Measurements from ENCODE around the gene ZNF653. TPM values are rescaled to one million over a fixed set of nuclear protein-coding genes. Genes with fewer than 3 reads are reported as not detected.

ZNF653 gene
- total RNA-seq, 2 donors from 2014 or later = 12.3 to 12.6 TPM

GRCh38 chr19:11437955-11438354 lies 67.7 kb downstream of the ZNF653 start:
- H3K27ac ChIP-seq (ENCODE audit: low read depth, low read length) = no peak overlapping the region
- H3K4me3 ChIP-seq (ENCODE audit: low read length) = no peak overlapping the region
- Mint-ChIP-seq H3K27me3 (ENCODE audit: insufficient read depth) (no peaks in the 10 kb centered on the region), H3K9me3 (no peaks in the 10 kb centered on the region), H3K4me3 (peak overlapping the region; percentile 99), H3K27ac (no peak overlapping the region), H3K4me1 (peaks cover 11% of the 10 kb centered on the region), H3K36me3 (ENCODE audit: low read depth) (peaks cover 64% of the 10 kb centered on the region)
- DNase-seq = no peak
- 82 to 99% methylated on average over 2 to 9 of the region's 9 CpGs for WGBS, 2 experiments (ENCODE audit: insufficient coverage in 1 of 2, insufficient read length in 1 of 2)
- H3K9me3 ChIP-seq (ENCODE audit: control insufficient read depth, low read length) = no peaks in the 10 kb centered on the region
- TF ChIP-seq, protein P1, sequence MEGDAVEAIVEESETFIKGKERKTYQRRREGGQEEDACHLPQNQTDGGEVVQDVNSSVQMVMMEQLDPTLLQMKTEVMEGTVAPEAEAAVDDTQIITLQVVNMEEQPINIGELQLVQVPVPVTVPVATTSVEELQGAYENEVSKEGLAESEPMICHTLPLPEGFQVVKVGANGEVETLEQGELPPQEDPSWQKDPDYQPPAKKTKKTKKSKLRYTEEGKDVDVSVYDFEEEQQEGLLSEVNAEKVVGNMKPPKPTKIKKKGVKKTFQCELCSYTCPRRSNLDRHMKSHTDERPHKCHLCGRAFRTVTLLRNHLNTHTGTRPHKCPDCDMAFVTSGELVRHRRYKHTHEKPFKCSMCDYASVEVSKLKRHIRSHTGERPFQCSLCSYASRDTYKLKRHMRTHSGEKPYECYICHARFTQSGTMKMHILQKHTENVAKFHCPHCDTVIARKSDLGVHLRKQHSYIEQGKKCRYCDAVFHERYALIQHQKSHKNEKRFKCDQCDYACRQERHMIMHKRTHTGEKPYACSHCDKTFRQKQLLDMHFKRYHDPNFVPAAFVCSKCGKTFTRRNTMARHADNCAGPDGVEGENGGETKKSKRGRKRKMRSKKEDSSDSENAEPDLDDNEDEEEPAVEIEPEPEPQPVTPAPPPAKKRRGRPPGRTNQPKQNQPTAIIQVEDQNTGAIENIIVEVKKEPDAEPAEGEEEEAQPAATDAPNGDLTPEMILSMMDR (conservative IDR thresholded peaks at IDR 0.05) = no peak
- H3K27me3 ChIP-seq (ENCODE audit: control insufficient read depth, insufficient read depth, low read length, poor library complexity, severe bottlenecking) = no peaks in the 10 kb centered on the region
- no peaks in the 10 kb centered on the region for H3K4me1 ChIP-seq (ENCODE audit: control insufficient read depth, insufficient read depth, low read length)
- no peak overlapping the region for H3K9ac ChIP-seq (ENCODE audit: extremely low read depth, low read length, poor library complexity, severe bottlenecking)
- peaks cover 54% of the 10 kb centered on the region for H3K36me3 ChIP-seq (ENCODE audit: control insufficient read depth, insufficient read depth, low read length)

GRCh38 chr19:11435833-11436313 lies 69.8 kb downstream of the ZNF653 start:
- Mint-ChIP-seq H3K4me3 (peak overlapping the region; percentile 99), H3K27ac (peak overlapping the region; percentile 99), H3K9me3 (no peaks in the 10 kb centered on the region), H3K36me3 (ENCODE audit: low read depth) (peaks cover 45% of the 10 kb centered on the region), H3K27me3 (ENCODE audit: insufficient read depth) (no peaks in the 10 kb centered on the region), H3K4me1 (peaks cover 11% of the 10 kb centered on the region)
- Histone ChIP-seq H3K36me3 (ENCODE audit: control insufficient read depth, insufficient read depth, low read length) (peaks cover 34% of the 10 kb centered on the region), H3K4me3 (ENCODE audit: low read length) (peak overlapping the region; percentile 98), H3K9ac (ENCODE audit: extremely low read depth, low read length, poor library complexity, severe bottlenecking) (peak overlapping the region; percentile 95), H3K27me3 (ENCODE audit: control insufficient read depth, insufficient read depth, low read length, poor library complexity, severe bottlenecking) (no peaks in the 10 kb centered on the region), H3K9me3 (ENCODE audit: control insufficient read depth, low read length) (no peaks in the 10 kb centered on the region), H3K4me1 (ENCODE audit: control insufficient read depth, insufficient read depth, low read length) (no peaks in the 10 kb centered on the region), H3K27ac (ENCODE audit: low read depth, low read length) (peak overlapping the region; percentile 57)
- TF ChIP-seq, protein P1 (conservative IDR thresholded peaks at IDR 0.05) = no peak
- DNase-seq = no peak
- 7 to 13% methylated on average over 11 to 21 of the region's 21 CpGs for WGBS, 2 experiments (ENCODE audit: insufficient coverage in 1 of 2, insufficient read length in 1 of 2)

DNA sequence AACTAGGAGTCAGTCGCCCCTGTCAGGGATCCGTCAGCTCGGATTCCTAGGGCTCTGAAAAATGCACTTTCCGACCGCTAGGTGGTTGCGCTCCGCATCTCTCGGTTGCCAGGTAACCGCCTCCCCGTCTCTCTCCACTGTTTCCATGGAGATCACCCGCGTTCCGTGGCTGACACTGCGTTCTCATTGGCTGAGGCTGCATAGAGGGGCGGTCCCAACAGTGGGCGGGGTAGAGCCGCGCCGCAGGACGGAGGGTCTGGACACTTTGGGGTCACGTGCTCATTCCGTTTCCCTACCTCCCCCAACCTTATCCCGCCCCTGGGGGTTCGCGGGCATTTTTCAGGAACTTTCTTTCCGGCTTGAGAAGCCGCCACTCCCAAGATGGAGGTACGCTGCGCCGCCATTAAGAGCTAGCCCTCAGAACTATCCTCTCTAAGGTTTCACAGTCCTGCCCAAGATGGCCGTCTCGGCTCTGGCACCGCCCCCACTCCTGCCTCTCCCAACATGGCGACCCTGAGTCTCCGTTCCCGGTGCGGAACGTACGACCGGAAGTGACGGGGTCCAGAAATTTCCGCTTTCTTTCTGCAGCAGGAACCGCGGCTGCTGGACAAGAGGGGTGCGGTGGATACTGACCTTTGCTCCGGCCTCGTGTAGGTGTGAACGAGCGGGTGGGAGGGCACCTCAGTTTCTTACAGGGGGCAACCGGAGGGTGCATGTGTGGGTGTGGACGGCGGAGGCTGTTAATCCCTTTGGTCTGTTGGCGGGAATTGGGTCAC lies 70.4 kb downstream of the ZNF653 start, which contains the start of the genes ODAD3 and PRKCSH:
TSS of gene ODAD3 (minus strand) at position 65 of the 776 bp plus-strand sequence. CDS start 105 bp downstream, outside the sequence.
TSS of gene PRKCSH (plus strand) at position 579 of the 776 bp plus-strand sequence. CDS start 483 bp downstream, outside the sequence.
- peaks cover 39% of the 10 kb centered on the region for H3K36me3 Mint-ChIP-seq (ENCODE audit: low read depth)
- no peaks in the 10 kb centered on the region for H3K27me3 Mint-ChIP-seq (ENCODE audit: insufficient read depth)
- H3K9me3 Mint-ChIP-seq = no peaks in the 10 kb centered on the region
- H3K4me1 ChIP-seq (ENCODE audit: control insufficient read depth, insufficient read depth, low read length) = no peaks in the 10 kb centered on the region
- peaks cover 29% of the 10 kb centered on the region for H3K36me3 ChIP-seq (ENCODE audit: control insufficient read depth, insufficient read depth, low read length)
- peak within 1 kb of the TSS; percentile 95 for H3K9ac ChIP-seq (ENCODE audit: extremely low read depth, low read length, poor library complexity, severe bottlenecking)
- no peaks in the 10 kb centered on the region for H3K27me3 ChIP-seq (ENCODE audit: control insufficient read depth, insufficient read depth, low read length, poor library complexity, severe bottlenecking)
- peak; percentile 100 for DNase-seq
- peak within 1 kb of the TSS; percentile 99 for H3K27ac Mint-ChIP-seq
- TF ChIP-seq, protein P1 (conservative IDR thresholded peaks at IDR 0.05) = peak; percentile 93
- no peaks in the 10 kb centered on the region for H3K9me3 ChIP-seq (ENCODE audit: control insufficient read depth, low read length)
- peaks cover 11% of the 10 kb centered on the region for H3K4me1 Mint-ChIP-seq
- 0% methylated on average over 24 to 53 of the region's 53 CpGs for WGBS, 2 experiments (ENCODE audit: insufficient coverage in 1 of 2, insufficient read length in 1 of 2)
- peak within 1 kb of the TSS; percentile 99 for H3K4me3 Mint-ChIP-seq
- H3K4me3 ChIP-seq (ENCODE audit: low read length) = peak within 1 kb of the TSS; percentile 98
- peak within 1 kb of the TSS; percentile 85 for H3K27ac ChIP-seq (ENCODE audit: low read depth, low read length)

All from endodermal cell (in vitro differentiated cells).